Loucy (cell line): Measurements from ENCODE around the gene TM4SF1.
A peak's percentile ranks its signal among the peaks of the same experiment; 100 is the strongest.
"Not testable (repeated sequence)": the region's sequence is repeated elsewhere in the genome, so short reads cannot be mapped to it uniquely, and the experiment has no call there.

Experiments
- H2AFZ ChIP-seq: fragments of 200-600 bp; sonication (generic); 2 replicates; pipeline ENCODE4 v1.6.0; 2016; ENCODE audit warnings: antibody characterized with exemption, mild to moderate bottlenecking, low read length, moderate library complexity
- H3F3A ChIP-seq: fragments of 200-600 bp; 2 replicates; pipeline ENCODE4 v1.6.0; 2016; ENCODE audit warnings: antibody characterized with exemption, low read depth, mild to moderate bottlenecking
- H3K27me3 ChIP-seq: fragments of 200-600 bp; sonication (generic); 2 replicates; pipeline ENCODE4 v1.6.1; 2014; ENCODE audit warnings: low read length, mild to moderate bottlenecking; ENCODE audit not compliant: insufficient read depth, poor library complexity, severe bottlenecking
- H3K36me3 ChIP-seq: fragments of 200-600 bp; sonication (generic); 2 replicates; pipeline ENCODE4 v1.6.1; 2016; ENCODE audit warnings: low read length; ENCODE audit not compliant: insufficient read depth
- H3K4me1 ChIP-seq: fragments of 200-600 bp; sonication (generic); 2 replicates; pipeline ENCODE4 v1.5.1; 2014; ENCODE audit warnings: low read length, mild to moderate bottlenecking; ENCODE audit not compliant: insufficient read depth, poor library complexity, severe bottlenecking
- H3K4me2 ChIP-seq: fragments of 200-600 bp; sonication (generic); 2 replicates; pipeline ENCODE4 v1.6.0; 2014; ENCODE audit warnings: antibody characterized with exemption, low read length, low read depth, mild to moderate bottlenecking; ENCODE audit not compliant: poor library complexity, severe bottlenecking
- H3K4me3 ChIP-seq: fragments of 200-600 bp; sonication (generic); 2 replicates; pipeline ENCODE4 v1.5.1; 2014; ENCODE audit warnings: low read length, mild to moderate bottlenecking, mixed read lengths; ENCODE audit not compliant: poor library complexity, severe bottlenecking
- H3K79me2 ChIP-seq: fragments of 200-600 bp; sonication (generic); 2 replicates; pipeline ENCODE4 v1.6.1; 2014; ENCODE audit warnings: low read length; ENCODE audit not compliant: insufficient read depth
- H3K9ac ChIP-seq: fragments of 200-600 bp; sonication (generic); 2 replicates; pipeline ENCODE4 v1.6.0; 2014; ENCODE audit warnings: mild to moderate bottlenecking, low read depth, low read length, moderate library complexity; ENCODE audit not compliant: poor library complexity, severe bottlenecking
- H3K9me2 ChIP-seq: fragments of 200-600 bp; sonication (generic); replicated peaks from 2 replicates; pipeline ENCODE4 v1.6.1; 2016; ENCODE audit warnings: low read depth, low read length, mixed read lengths
- H3K9me3 ChIP-seq: fragments of 200-600 bp; sonication (generic); 2 replicates; pipeline ENCODE4 v1.6.1; 2014; ENCODE audit warnings: mild to moderate bottlenecking, antibody characterized with exemption, low read length, low read depth; ENCODE audit not compliant: insufficient read depth
- H4K20me1 ChIP-seq: fragments of 200-600 bp; sonication (generic); 2 replicates; pipeline ENCODE4 v1.6.0; 2014; ENCODE audit warnings: antibody characterized with exemption, low read length, mild to moderate bottlenecking; ENCODE audit not compliant: insufficient read depth, poor library complexity, severe bottlenecking
- CTCF ChIP-seq: fragments of 200-600 bp; sonication (generic); conservative IDR thresholded peaks from 2 replicates; pipeline ENCODE4 v1.5.1; 2014; ENCODE audit warnings: mild to moderate bottlenecking, antibody characterized with exemption, low read length
- EZH2phosphoT487 ChIP-seq: fragments of 200-600 bp; IDR thresholded peaks from 2 replicates; pipeline ENCODE4 v1.6.1; 2018; ENCODE audit warnings: antibody characterized with exemption, mild to moderate bottlenecking, moderate library complexity, borderline replicate concordance

The TM4SF1 gene

GRCh38 chr3:149382101-149382467 is 4.6 kb upstream of the TM4SF1 start:
- Histone ChIP-seq H3K9ac (no peak overlapping the region), H3K4me2 (no peak overlapping the region)

GRCh38 chr3:149381173-149382100 is 4.0 kb upstream of the TM4SF1 start:
- Histone ChIP-seq H3K4me1 (no peaks in the 10 kb centered on the region), H3K9me2 (no peaks in the 10 kb centered on the region), H3K36me3 (no peaks in the 10 kb centered on the region), H3K4me2 (no peak overlapping the region), H3K4me3 (no peak overlapping the region), H2AFZ (0 out of 2 replicates have a peak overlapping the region, but pooled peaks have one; percentile 15), H3K9me3 (no peaks in the 10 kb centered on the region), H4K20me1 (no peaks in the 10 kb centered on the region), H3K27me3 (no peaks in the 10 kb centered on the region), H3K9ac (no peak overlapping the region), H3K79me2 (no peaks in the 10 kb centered on the region), H3F3A (no peaks in the 10 kb centered on the region)
- no peak for TF ChIP-seq CTCF
- no peak for TF ChIP-seq EZH2phosphoT487

More at GRCh38 chr3:149382101-149382467, 4.6 kb upstream of the TM4SF1 start:
- Histone ChIP-seq H3K79me2 (no peaks in the 10 kb centered on the region), H3K4me3 (no peak overlapping the region), H3K9me2 (no peaks in the 10 kb centered on the region), H2AFZ (no peak overlapping the region), H3K9me3 (no peaks in the 10 kb centered on the region), H3K4me1 (no peaks in the 10 kb centered on the region), H3F3A (no peaks in the 10 kb centered on the region), H3K27me3 (no peaks in the 10 kb centered on the region), H3K36me3 (no peaks in the 10 kb centered on the region), H4K20me1 (no peaks in the 10 kb centered on the region)
- TF ChIP-seq CTCF (no peak), EZH2phosphoT487 (no peak)

- H3K79me2 ChIP-seq, H3K4me3 ChIP-seq, H3K36me3 ChIP-seq, H3F3A ChIP-seq, H3K4me2 ChIP-seq, H3K9me3 ChIP-seq, H3K9ac ChIP-seq, H3K9me2 ChIP-seq, H3K4me1 ChIP-seq, H3K27me3 ChIP-seq, H2AFZ ChIP-seq, H4K20me1 ChIP-seq: not testable (repeated sequence)
Observed at GRCh38 chr3:149380220-149380619, 2.8 kb upstream of the TM4SF1 start.
